ENCODE data around the gene UMAD1. TPM values are rescaled to one million over a fixed set of nuclear protein-coding genes. Genes with fewer than 3 reads are reported as not detected.

Gene UMAD1
- total and polyA plus RNA-seq, 2 of the 13 experiments (the other 11 are each of a cell fraction or from before 2014, with no cell fraction given) = 16.8 to 17.6 TPM

- TF ChIP-seq ZNF616 (CRISPR knock-in tag; IDR thresholded peaks at IDR 0.05; ENCODE audit: low read depth) (no peak), SNAI1 (CRISPR knock-in tag; IDR thresholded peaks at IDR 0.05; ENCODE audit: borderline replicate concordance) (no peak), ZNF775 (CRISPR knock-in tag; IDR thresholded peaks at IDR 0.05; ENCODE audit: borderline replicate concordance) (no peak), ZNF761 (CRISPR knock-in tag; conservative IDR thresholded peaks at IDR 0.05) (no peak), HCFC1 (IDR thresholded peaks at IDR 0.05; ENCODE audit: low read depth, low read length) (no peak)
Measured at GRCh38 chr7:7772397-7772821, 131.9 kb downstream of the UMAD1 start (continued).

DNA sequence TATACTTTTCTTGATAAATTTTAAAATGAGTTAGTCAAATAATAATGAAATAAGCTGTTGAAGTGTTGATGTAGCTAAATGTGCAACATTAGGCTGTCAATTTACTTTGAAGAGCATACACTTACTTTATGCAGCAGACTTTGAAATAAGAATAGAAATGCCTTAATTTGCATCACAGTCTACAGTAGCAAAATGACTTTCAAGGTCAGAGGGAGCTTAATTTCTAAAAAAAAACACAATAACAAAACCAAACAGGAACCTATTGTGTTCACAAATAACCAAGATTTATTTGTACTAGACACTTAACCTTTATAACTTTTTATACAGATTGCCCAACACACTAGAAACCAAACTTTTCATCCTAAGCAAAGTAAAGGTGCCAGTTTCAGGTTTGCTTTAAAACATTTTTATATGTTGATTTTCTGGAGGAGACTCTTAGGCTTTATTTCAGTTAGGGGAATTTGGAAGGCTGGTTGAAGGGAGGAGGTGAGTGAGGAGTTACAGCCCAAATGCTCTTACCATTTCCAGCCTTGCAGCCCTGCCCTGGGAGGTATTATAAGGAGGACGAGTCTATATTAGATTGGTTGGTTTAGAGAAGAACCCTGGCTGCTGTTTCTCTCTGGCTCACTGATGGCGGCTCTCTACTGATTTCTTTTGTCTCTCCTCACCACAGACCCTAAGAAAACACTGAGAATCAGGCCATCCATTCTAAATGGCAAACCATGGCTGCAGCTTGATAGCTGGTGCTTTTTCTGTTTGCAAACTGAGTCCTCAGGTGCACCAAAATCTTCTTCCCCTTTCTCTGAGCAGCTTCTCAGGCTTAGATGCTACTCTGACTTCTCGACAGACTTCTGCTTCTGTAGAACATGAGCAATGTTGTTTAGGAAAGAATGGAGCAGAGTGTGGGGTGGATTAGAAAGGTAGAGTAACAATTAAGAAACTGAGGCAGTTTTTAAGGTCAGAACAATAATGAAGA lies 133.1 kb downstream of the UMAD1 start:
- ChIA-PET POLR2A (no interaction called here), CTCF (ENCODE audit: low intra/inter-chr PET ratio, low total read pairs) (no interaction called here)
- no TSS peak for BruUV-seq (replicated peaks)
- DNase-seq (ENCODE audit: low spot score) (no peak), FAIRE-seq (no peak), ATAC-seq (no peak)
- Histone ChIP-seq H3K36me3 (replicated peaks in 1 of 2; ENCODE audit: control insufficient read depth in 1 of 2, insufficient read depth in 2 of 2, low read length in 2 of 2) (no peaks in the 10 kb centered on the region), H3K4me2 (ENCODE audit: low read depth, low read length) (no peak overlapping the region), H3K27me3 (ENCODE audit: control insufficient read depth in 1 of 2, insufficient read depth in 2 of 2, low read length in 2 of 2) (no peaks in the 10 kb centered on the region), H3K79me2 (ENCODE audit: insufficient read depth, low read length) (no peaks in the 10 kb centered on the region), H3K27ac (ENCODE audit: extremely low read length, insufficient read depth, low read length) (no peak overlapping the region), H2AFZ (ENCODE audit: low read length) (no peak overlapping the region), H3K4me1 (ENCODE audit: insufficient read depth, low read length) (no peaks in the 10 kb centered on the region), H3K9me3 (ENCODE audit: low read length) (no peaks in the 10 kb centered on the region), H3K4me3 (replicated peaks in 1 of 3; ENCODE audit: insufficient read depth in 1 of 3, low read depth in 2 of 3, low read length in 3 of 3) (no peak overlapping the region), H4K20me1 (ENCODE audit: insufficient read depth, low read length) (no peaks in the 10 kb centered on the region), H3K9ac (ENCODE audit: insufficient read depth, low read depth, low read length) (no peak overlapping the region)
- intact Hi-C loops (cut with micrococcal nuclease; ENCODE audit: unreplicated experiment) (no loop called here), in situ Hi-C loops (cut with HindIII; ENCODE audit: extremely low pct_ligation_motif_present, low pct_unique_long_range_greater_than_20kb) (no loop called here)
- 94% methylated on average over 3 of the region's 3 CpGs for WGBS (ENCODE audit: low lambda C conversion rate)
- TF ChIP-seq ZFYVE20 (CRISPR knock-in tag; IDR thresholded peaks at IDR 0.05; ENCODE audit: borderline replicate concordance, low read depth) = no peak
